ENCODE results near the gene NAA35. TPM values are rescaled to one million over a fixed set of nuclear protein-coding genes. Genes with fewer than 3 reads are reported as not detected.

The NAA35 gene
- total and polyA plus RNA-seq, 9 of the 15 experiments (the other 6 are each of a cell fraction or from before 2014, with no cell fraction given), result 17.7 to 43.9 (median 29.0) TPM

- peak; percentile 34; the same call in 1 of the 2 replicates for TF ChIP-seq ATF3 (IDR thresholded peaks at IDR 0.05)
- TF ChIP-seq ATF3 (CRISPR knock-in tag; conservative IDR thresholded peaks at IDR 0.05), result no peak
- TF ChIP-seq ZZZ3 (IDR thresholded peaks at IDR 0.05), result no peak
- TF ChIP-seq CXXC5 (CRISPR knock-in tag; IDR thresholded peaks at IDR 0.05), result peak; percentile 67; the same call in 1 of the 2 replicates
- TF ChIP-seq MAZ (CRISPR knock-in tag; conservative IDR thresholded peaks at IDR 0.05 in 1 of 2, IDR thresholded peaks at IDR 0.05 in 1 of 2), result peak; percentile 58 to 65
- TF ChIP-seq ETV1 (tag; conservative IDR thresholded peaks at IDR 0.05; ENCODE audit: low read depth), result peak; percentile 68; the same call in 1 of the 2 replicates
- 0 out of 2 replicates have a peak, but pooled peaks have one; percentile 48 for TF ChIP-seq CBX1 (IDR thresholded peaks at IDR 0.05; ENCODE audit: low read depth)
- no peak for TF ChIP-seq SMAD1 (IDR thresholded peaks at IDR 0.05; ENCODE audit: low read depth, low read length, partially characterized antibody)
- TF ChIP-seq ZNF507 (tag; conservative IDR thresholded peaks at IDR 0.05), result no peak
- peak; percentile 43; the same call in 1 of the 2 replicates for TF ChIP-seq RB1 (IDR thresholded peaks at IDR 0.05; ENCODE audit: low read depth)
- TF ChIP-seq PHF21A (IDR thresholded peaks at IDR 0.05; ENCODE audit: borderline replicate concordance, low read depth), result no peak
- no peak for TF ChIP-seq SMAD4 (CRISPR knock-in tag; conservative IDR thresholded peaks at IDR 0.05)
- TF ChIP-seq KLF13 (tag; IDR thresholded peaks at IDR 0.05; ENCODE audit: borderline replicate concordance, low read depth), result peak; percentile 89; the same call in 1 of the 2 replicates
- no peak for TF ChIP-seq RBM14 (IDR thresholded peaks at IDR 0.05; ENCODE audit: borderline replicate concordance, insufficient read depth, low read depth, low read length)
- no peak for TF ChIP-seq SRSF9 (IDR thresholded peaks at IDR 0.05; ENCODE audit: borderline replicate concordance, low read depth, low read length)
- TF ChIP-seq ADNP (tag; IDR thresholded peaks at IDR 0.05), result no peak
- TF ChIP-seq NFIX (CRISPR knock-in tag; IDR thresholded peaks at IDR 0.05; ENCODE audit: low read depth), result no peak
- TF ChIP-seq VEZF1 (CRISPR knock-in tag; IDR thresholded peaks at IDR 0.05), result peak; percentile 90
- TF ChIP-seq SIN3A (IDR thresholded peaks at IDR 0.05; ENCODE audit: borderline replicate concordance in 2 of 2, control insufficient read depth in 1 of 2, low read depth in 2 of 2, low read length in 2 of 2), result peak in 1 of 2 experiments; percentile 72; a peak in 1 of 4 replicates
- TF ChIP-seq ZBTB8A (IDR thresholded peaks at IDR 0.05; ENCODE audit: partially characterized antibody), result no peak
- no peak for TF ChIP-seq LARP7 (IDR thresholded peaks at IDR 0.05)
- TF ChIP-seq DDX20 (tag; IDR thresholded peaks at IDR 0.05; ENCODE audit: low read depth), result no peak
- no peak for TF ChIP-seq NFXL1 (CRISPR knock-in tag; IDR thresholded peaks at IDR 0.05)
- TF ChIP-seq BHLHE40 (IDR thresholded peaks at IDR 0.05; ENCODE audit: low read length), result no peak
- no peak for TF ChIP-seq ZNF134 (CRISPR knock-in tag; conservative IDR thresholded peaks at IDR 0.05)
- TF ChIP-seq GABPB2 (CRISPR knock-in tag; conservative IDR thresholded peaks at IDR 0.05), result no peak
- no peak for TF ChIP-seq ZFP36 (IDR thresholded peaks at IDR 0.05; ENCODE audit: low read depth, low read length, partially characterized antibody)
These were observed at the start of gene NAA35 (continued) for GRCh38 chr9:85940832-85941621.
